ENCODE results near the gene COL27A1. TPM values are rescaled to one million over a fixed set of nuclear protein-coding genes. Genes with fewer than 3 reads are reported as not detected.

Gene COL27A1
- total RNA-seq, 1 experiment from 2014 or later = 12.0 TPM

DNA sequence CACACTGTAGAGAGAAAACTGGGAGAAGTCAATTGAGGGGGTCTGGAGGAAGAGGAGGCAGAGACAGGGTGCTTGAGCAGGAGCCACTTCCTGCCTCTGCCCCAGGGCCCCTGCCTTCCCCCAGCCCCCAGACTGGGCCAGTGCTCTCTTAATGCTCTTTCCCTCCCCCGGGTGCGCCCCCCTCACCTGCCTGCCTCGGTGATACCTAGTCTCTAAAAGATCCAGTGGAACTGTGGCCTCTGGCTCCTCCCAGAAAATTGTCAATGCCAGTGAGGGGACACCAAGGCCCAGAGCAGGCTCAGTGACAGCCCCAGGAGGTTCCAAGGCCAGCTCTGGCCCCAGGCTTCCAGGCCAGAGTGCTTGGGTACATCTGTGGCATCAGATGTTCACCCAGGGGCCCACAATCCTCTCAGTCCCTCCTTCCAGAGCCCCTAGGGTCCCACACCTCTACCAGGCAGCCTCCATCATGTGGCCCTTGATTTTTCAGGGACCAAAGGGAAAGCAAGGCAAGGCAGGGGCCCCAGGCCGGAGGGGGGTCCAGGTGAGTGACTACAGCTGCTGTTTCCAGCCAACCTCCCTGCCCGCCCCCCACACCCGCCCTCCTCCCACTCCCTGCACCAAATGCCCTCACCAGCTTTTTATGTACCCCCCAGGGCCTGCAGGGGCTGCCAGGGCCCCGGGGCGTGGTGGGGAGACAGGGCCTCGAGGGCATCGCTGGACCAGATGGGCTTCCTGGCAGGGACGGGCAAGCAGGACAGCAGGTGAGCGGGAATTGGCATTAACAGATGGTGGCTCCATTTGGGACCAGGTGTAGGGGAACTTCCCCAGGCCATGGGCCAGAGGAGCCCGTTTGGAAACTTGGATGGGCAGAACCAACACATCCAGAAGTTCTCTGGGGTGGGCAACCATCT lies 134.5 kb downstream of the COL27A1 start:
- Histone ChIP-seq H3K9me2 (ENCODE audit: insufficient read depth) (no peaks in the 10 kb centered on the region), H3K27ac (ENCODE audit: low read depth, low read length) (no peak overlapping the region), H3K36me3 (ENCODE audit: control insufficient read depth in 1 of 2, insufficient read depth in 2 of 2, low read length in 2 of 2) (0 out of 4 replicates have a peak, but pooled peaks cover 0 to 5% of the 10 kb centered on the region in 2 experiments), H3K4me1 (ENCODE audit: control insufficient read depth in 1 of 2, insufficient read depth in 2 of 2, low read length in 2 of 2) (no peaks in the 10 kb centered on the region), H3K79me2 (ENCODE audit: insufficient read depth, low read length) (no peaks in the 10 kb centered on the region), H3K4me3 (replicated peaks in 1 of 2; ENCODE audit: low read depth in 1 of 2, low read length in 2 of 2) (no peak overlapping the region), H3K4me2 (ENCODE audit: low read length) (no peak overlapping the region), H4K20me1 (ENCODE audit: insufficient read depth) (no peaks in the 10 kb centered on the region), H3K27me3 (ENCODE audit: insufficient read depth, low read length) (no peaks in the 10 kb centered on the region), H3K9me3 (ENCODE audit: control insufficient read depth in 1 of 2, insufficient read depth in 1 of 2, low read depth in 1 of 2, low read length in 2 of 2) (no peaks in the 10 kb centered on the region), H3K9ac (ENCODE audit: low read length) (no peak overlapping the region), H2AFZ (ENCODE audit: low read depth, low read length, poor library complexity, severe bottlenecking) (no peak overlapping the region)
- ATAC-seq (no peak), DNase-seq (ENCODE audit: low read depth, low spot score) (no peak)
- ChIA-PET POLR2A (no interaction called here), CTCF (interaction anchor here (1.5 to 5.4 kb wide), 6 partner anchors 10 to 608 kb away, joined by 8 to 120 read pairs (median 14); partner anchors contain the start of gene COL27A1), RAD21 (ENCODE audit: low non-redundant PET in 1 of 2, low total read pairs in 2 of 2, uncharacterized antibody in 2 of 2, unreplicated experiment in 2 of 2) (interaction anchor here (2.4 to 2.5 kb wide), 2 partner anchors 182 to 207 kb away, joined by 16 read pairs; no protein-coding TSS in a partner anchor)
- BruUV-seq (replicated peaks) = no TSS peak
- intact Hi-C loops (cut with micrococcal nuclease) = loop anchor here (5.0 kb wide), 1 partner anchor 553 kb away; no protein-coding TSS in a partner anchor
- TF ChIP-seq RAD21 (IDR thresholded peaks at IDR 0.05; ENCODE audit: low read depth) (no peak), POLR2AphosphoS5 (IDR thresholded peaks at IDR 0.05; ENCODE audit: low read depth, low read length) (no peak), TCF7L2 (IDR thresholded peaks at IDR 0.05; ENCODE audit: borderline replicate concordance, extremely low read depth, insufficient read depth, insufficient read length) (no peak), FOSL1 (IDR thresholded peaks at IDR 0.05; ENCODE audit: low read depth) (no peak), ZFX (IDR thresholded peaks at IDR 0.05) (no peak), EZH2 (IDR thresholded peaks at IDR 0.05) (no peak), CEBPB (IDR thresholded peaks at IDR 0.05; ENCODE audit: low read depth) (no peak), JUND (IDR thresholded peaks at IDR 0.05) (no peak), EZH2phosphoT487 (IDR thresholded peaks at IDR 0.05; ENCODE audit: borderline replicate concordance) (no peak), SIN3A (IDR thresholded peaks at IDR 0.05; ENCODE audit: low read depth) (no peak), CBX3 (IDR thresholded peaks at IDR 0.05; ENCODE audit: low read depth) (no peak), POLR2A (IDR thresholded peaks at IDR 0.05; ENCODE audit: borderline replicate concordance, extremely low read depth, insufficient read depth, insufficient read length) (no peak), EGR1 (IDR thresholded peaks at IDR 0.05; ENCODE audit: low read depth) (no peak), ZNF274 (IDR thresholded peaks at IDR 0.05; ENCODE audit: low read depth, low read length) (no peak), SRF (IDR thresholded peaks at IDR 0.05; ENCODE audit: low read depth) (no peak), YY1 (IDR thresholded peaks at IDR 0.05; ENCODE audit: extremely low read depth, insufficient replicate concordance, low read depth, low read length) (no peak)
- TF ChIP-seq, protein P1, sequence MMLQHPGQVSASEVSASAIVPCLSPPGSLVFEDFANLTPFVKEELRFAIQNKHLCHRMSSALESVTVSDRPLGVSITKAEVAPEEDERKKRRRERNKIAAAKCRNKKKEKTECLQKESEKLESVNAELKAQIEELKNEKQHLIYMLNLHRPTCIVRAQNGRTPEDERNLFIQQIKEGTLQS (IDR thresholded peaks at IDR 0.05) = no peak
- TF ChIP-seq, protein P2, sequence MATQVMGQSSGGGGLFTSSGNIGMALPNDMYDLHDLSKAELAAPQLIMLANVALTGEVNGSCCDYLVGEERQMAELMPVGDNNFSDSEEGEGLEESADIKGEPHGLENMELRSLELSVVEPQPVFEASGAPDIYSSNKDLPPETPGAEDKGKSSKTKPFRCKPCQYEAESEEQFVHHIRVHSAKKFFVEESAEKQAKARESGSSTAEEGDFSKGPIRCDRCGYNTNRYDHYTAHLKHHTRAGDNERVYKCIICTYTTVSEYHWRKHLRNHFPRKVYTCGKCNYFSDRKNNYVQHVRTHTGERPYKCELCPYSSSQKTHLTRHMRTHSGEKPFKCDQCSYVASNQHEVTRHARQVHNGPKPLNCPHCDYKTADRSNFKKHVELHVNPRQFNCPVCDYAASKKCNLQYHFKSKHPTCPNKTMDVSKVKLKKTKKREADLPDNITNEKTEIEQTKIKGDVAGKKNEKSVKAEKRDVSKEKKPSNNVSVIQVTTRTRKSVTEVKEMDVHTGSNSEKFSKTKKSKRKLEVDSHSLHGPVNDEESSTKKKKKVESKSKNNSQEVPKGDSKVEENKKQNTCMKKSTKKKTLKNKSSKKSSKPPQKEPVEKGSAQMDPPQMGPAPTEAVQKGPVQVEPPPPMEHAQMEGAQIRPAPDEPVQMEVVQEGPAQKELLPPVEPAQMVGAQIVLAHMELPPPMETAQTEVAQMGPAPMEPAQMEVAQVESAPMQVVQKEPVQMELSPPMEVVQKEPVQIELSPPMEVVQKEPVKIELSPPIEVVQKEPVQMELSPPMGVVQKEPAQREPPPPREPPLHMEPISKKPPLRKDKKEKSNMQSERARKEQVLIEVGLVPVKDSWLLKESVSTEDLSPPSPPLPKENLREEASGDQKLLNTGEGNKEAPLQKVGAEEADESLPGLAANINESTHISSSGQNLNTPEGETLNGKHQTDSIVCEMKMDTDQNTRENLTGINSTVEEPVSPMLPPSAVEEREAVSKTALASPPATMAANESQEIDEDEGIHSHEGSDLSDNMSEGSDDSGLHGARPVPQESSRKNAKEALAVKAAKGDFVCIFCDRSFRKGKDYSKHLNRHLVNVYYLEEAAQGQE (IDR thresholded peaks at IDR 0.05; ENCODE audit: low read depth) = no peak
- TF ChIP-seq, protein P3, sequence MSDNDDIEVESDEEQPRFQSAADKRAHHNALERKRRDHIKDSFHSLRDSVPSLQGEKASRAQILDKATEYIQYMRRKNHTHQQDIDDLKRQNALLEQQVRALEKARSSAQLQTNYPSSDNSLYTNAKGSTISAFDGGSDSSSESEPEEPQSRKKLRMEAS (IDR thresholded peaks at IDR 0.05) = no peak
- TF ChIP-seq, protein P4, sequence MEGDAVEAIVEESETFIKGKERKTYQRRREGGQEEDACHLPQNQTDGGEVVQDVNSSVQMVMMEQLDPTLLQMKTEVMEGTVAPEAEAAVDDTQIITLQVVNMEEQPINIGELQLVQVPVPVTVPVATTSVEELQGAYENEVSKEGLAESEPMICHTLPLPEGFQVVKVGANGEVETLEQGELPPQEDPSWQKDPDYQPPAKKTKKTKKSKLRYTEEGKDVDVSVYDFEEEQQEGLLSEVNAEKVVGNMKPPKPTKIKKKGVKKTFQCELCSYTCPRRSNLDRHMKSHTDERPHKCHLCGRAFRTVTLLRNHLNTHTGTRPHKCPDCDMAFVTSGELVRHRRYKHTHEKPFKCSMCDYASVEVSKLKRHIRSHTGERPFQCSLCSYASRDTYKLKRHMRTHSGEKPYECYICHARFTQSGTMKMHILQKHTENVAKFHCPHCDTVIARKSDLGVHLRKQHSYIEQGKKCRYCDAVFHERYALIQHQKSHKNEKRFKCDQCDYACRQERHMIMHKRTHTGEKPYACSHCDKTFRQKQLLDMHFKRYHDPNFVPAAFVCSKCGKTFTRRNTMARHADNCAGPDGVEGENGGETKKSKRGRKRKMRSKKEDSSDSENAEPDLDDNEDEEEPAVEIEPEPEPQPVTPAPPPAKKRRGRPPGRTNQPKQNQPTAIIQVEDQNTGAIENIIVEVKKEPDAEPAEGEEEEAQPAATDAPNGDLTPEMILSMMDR (IDR thresholded peaks at IDR 0.05 in 2 of 3, conservative IDR thresholded peaks at IDR 0.05 in 1 of 3; ENCODE audit: borderline replicate concordance in 1 of 3, insufficient read depth in 1 of 3, low read depth in 2 of 3, low read length in 2 of 3) = no peak

Measured in HCT116 (cell line).